Transverse colon (tissue), 4 donors: Measurements from ENCODE around the gene RCAN1.

Source experiments
- CTCF ChIP-seq, 5 experiments: fragments of 200-600 bp in 3 of 5; fragments of 450-650 bp in 2 of 5; sonication (generic) in 3 of 5; IDR thresholded peaks; 1 replicate in 2 of 5; 2 replicates in 3 of 5; pipeline ENCODE4 v1.5.1; 2016 to 2017; ENCODE audit warnings: antibody characterized with exemption in 5 of 5, inconsistent platforms in 3 of 5, mild to moderate bottlenecking in 2 of 5, moderate library complexity in 1 of 5
- EP300 ChIP-seq: sonication (generic); formaldehyde crosslinking; IDR thresholded peaks from one replicate; pipeline ENCODE4 v1.6.1; 2017; ENCODE audit warnings: antibody characterized with exemption, low read depth
- POLR2A ChIP-seq: fragments of 450-650 bp; IDR thresholded peaks from one replicate; pipeline ENCODE4 v1.6.1; 2016; ENCODE audit warnings: antibody characterized with exemption, mild to moderate bottlenecking, moderate library complexity
- POLR2AphosphoS5 ChIP-seq, 3 donors: sonication (generic); formaldehyde crosslinking; IDR thresholded peaks; one replicate each; pipeline ENCODE4 v1.6.1; 2016; ENCODE audit warnings: antibody characterized with exemption in 3 of 3

GRCh38 chr21:34517491-34518245 is 97.2 kb downstream of the RCAN1 start:
- no peak for TF ChIP-seq POLR2AphosphoS5 (IDR thresholded peaks at IDR 0.05)
- TF ChIP-seq CTCF (IDR thresholded peaks at IDR 0.05), result peak in 2 of 5 experiments; percentile 17 to 18
- no peak for TF ChIP-seq POLR2A
- TF ChIP-seq EP300, result no peak
